IPS DF 6.9 (cell line): ENCODE results near the gene IGF2BP2.

Source experiments
- DNase-seq: peaks from one replicate; pipeline ENCODE4 v3.0.0-alpha.2; 2013; ENCODE audit warnings: low read depth, low spot score
- H3K27ac ChIP-seq: one replicate; pipeline ENCODE4 v1.5.1; 2013; ENCODE audit warnings: low read length, control low read depth
- H3K27me3 ChIP-seq: 2 replicates; pipeline ENCODE4 v1.6.1; 2013; ENCODE audit warnings: mild to moderate bottlenecking, low read length; ENCODE audit not compliant: control insufficient read depth, insufficient read depth
- H3K36me3 ChIP-seq: 2 replicates; pipeline ENCODE4 v1.6.1; 2013; ENCODE audit warnings: low read length; ENCODE audit not compliant: control insufficient read depth, insufficient read depth
- H3K4me1 ChIP-seq: 2 replicates; pipeline ENCODE4 v1.6.1; 2013; ENCODE audit warnings: low read length; ENCODE audit not compliant: control insufficient read depth, insufficient read depth
- H3K4me3 ChIP-seq: 2 replicates; pipeline ENCODE4 v1.5.1; 2013; ENCODE audit warnings: mild to moderate bottlenecking, low read length
- H3K9me3 ChIP-seq: 2 replicates; pipeline ENCODE4 v1.6.1; 2013; ENCODE audit warnings: low read length, inconsistent platforms; ENCODE audit not compliant: control insufficient read depth, insufficient read depth
- WGBS: extraction: QIAGEN DNeasy Blood & Tissue Kit; methylation state at CpG from one replicate; pipeline ENCODE4 v1.1.7; 2013; ENCODE audit warnings: mixed read lengths, missing lambda C conversion rate; ENCODE audit not compliant: insufficient read length, insufficient coverage; 5-methylcytosine and 5-hydroxymethylcytosine counted together

IGF2BP2 gene

DNA sequence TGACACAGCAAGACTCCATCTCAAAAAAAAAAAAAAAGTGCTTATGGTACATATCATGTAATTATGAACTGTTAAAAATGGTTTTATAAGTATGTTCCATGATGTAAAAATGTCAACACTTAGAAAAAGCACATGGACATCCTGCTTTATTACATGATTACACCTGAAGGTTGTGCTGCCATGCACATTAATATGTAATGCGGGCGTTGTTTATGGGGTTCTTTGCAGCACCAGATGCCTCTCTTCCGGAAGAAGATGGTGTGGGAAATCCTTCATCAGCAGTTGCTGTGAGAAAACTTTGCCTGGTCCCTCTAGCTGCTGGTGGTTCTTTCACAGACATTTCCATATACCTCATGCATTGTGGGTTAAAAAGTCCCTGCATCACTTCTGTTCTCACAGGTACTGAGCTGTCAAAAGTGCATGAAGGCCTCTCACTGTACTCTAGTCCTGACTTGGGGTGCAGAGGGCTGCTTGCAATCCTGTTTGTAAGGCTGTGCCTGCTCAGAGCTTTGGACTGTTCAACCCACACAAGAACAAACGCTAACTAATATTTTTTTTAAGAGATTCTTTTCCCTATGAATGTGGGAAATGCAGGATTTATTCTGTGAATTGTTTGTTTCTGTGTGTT is 195.2 kb downstream of the IGF2BP2 start:
- DNase-seq, result no peak

DNA sequence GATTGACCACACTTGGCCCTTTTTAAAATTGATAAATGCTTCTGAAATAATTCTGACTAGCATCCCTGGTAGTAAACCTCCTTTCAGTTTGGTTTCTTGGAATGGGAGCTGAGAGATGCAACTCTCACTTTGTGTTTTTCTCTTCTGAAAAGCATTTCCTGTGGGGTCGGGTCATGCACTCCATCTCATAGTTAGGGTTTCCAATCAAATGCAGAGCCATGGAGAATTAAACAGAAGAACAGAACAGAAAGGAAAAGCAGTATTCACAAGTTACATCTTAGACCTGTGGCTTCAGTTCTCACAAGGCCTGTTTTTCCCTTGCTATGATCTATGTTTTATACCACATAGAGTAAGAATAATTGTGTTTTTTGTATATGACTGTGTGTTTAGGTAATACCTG is 199.1 kb downstream of the IGF2BP2 start:
- Histone ChIP-seq H3K27ac (no peak overlapping the region), H3K27me3 (no peaks in the 10 kb centered on the region), H3K9me3 (no peaks in the 10 kb centered on the region), H3K36me3 (peaks cover 9% of the 10 kb centered on the region; the same call in 1 of the 2 replicates), H3K4me3 (no peak overlapping the region), H3K4me1 (no peaks in the 10 kb centered on the region)
- no peak for DNase-seq
- no CpG with 5 or more reads among the region's 1 CpG for WGBS

More for the DNA sequence above, 195.2 kb downstream of the IGF2BP2 start:
- H3K4me3 ChIP-seq, result no peak overlapping the region
- no CpG with 5 or more reads among the region's 4 CpGs for WGBS
- H3K36me3 ChIP-seq, result peaks cover 13% of the 10 kb centered on the region; the same call in 1 of the 2 replicates
- no peaks in the 10 kb centered on the region for H3K4me1 ChIP-seq
- H3K9me3 ChIP-seq, result no peaks in the 10 kb centered on the region
- H3K27ac ChIP-seq, result no peak overlapping the region
- H3K27me3 ChIP-seq, result no peaks in the 10 kb centered on the region

DNA sequence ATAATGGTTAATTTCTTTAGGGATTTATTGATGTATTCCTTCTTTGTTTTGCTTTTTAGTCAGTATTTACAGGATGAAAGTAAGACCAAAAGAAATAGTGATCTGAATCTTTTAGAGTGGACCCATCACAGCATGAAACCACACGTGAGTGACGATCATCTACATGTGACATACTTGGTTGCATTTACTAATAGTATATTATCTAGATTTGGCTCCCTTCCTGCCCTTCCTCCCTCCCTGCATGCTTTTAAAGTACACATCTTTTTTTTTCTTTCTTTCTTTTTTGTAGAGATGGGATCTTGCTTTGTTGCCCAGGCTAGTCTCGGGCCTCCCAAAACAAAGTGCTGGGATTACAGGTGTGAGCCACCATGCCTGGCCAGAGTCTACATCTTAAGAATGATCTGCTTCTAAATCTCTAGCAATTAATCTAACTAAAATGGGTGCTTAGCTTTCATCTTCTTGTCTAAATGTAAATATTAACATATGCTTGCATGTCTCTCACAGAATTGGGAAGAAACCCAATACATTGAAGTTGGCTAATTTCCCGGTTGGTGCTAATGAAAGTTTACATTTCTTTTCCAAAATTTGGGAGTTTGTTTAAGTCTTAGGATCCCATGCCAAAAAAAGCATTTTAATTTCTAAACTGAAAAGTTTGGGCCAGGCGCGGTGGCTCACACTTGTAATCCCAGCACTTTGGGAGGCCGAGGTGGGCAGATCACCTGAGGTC is 200.7 kb downstream of the IGF2BP2 start:
- no peaks in the 10 kb centered on the region for H3K4me1 ChIP-seq
- no peak for DNase-seq
- peaks cover 4% of the 10 kb centered on the region; the same call in 1 of the 2 replicates for H3K36me3 ChIP-seq
- WGBS, result no CpG with 5 or more reads among the region's 7 CpGs
- no peaks in the 10 kb centered on the region for H3K9me3 ChIP-seq
- no peak overlapping the region for H3K27ac ChIP-seq
- no peak overlapping the region for H3K4me3 ChIP-seq
- H3K27me3 ChIP-seq, result no peaks in the 10 kb centered on the region

DNA sequence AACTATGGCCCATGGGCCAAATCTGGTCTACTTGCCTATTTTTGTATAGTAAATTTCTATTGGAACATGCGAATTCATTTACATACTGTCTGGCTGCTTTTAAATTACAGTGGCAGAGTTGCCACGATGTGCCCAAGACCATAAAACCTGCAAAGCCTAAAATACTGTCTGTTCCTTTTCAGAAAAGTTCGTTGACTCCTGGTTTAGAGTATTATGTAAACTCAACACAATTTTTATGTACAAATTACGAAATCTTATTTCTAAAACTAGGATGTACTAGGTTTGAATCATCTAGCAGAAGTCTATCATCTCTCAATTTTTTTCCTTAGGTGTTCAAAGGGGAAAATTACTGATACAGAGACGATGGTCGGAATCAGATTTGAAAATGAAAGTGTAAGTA is 211.8 kb downstream of the IGF2BP2 start:
- WGBS, result no CpG with 5 or more reads among the region's 6 CpGs
- DNase-seq, result no peak
- Histone ChIP-seq H3K4me3 (no peak overlapping the region), H3K27ac (no peak overlapping the region), H3K36me3 (peaks cover 11% of the 10 kb centered on the region; the same call in 1 of the 2 replicates), H3K27me3 (no peaks in the 10 kb centered on the region), H3K4me1 (no peaks in the 10 kb centered on the region), H3K9me3 (no peaks in the 10 kb centered on the region)

DNA sequence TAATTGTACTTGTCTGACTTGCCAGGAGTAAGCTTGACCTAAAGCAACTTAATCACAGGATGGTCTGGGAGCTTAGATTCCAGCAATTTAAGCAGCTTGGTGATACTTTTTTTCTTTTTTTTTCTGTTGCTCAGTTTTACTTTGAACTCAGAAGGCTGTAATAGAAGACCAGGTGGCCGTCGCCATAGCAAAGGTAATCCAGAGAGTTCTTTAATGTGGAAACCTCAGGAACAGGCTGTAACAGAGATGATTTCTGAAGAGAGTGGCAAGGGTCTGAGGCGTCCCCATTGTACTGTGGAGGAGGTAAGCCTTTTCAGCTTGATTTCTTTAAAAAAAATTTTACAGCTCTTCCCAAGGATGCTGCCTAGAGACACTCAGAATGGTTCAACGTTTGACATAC is 218.6 kb downstream of the IGF2BP2 start:
- WGBS, result no CpG with 5 or more reads among the region's 4 CpGs
- Histone ChIP-seq H3K4me1 (no peaks in the 10 kb centered on the region), H3K27ac (no peak overlapping the region), H3K9me3 (no peaks in the 10 kb centered on the region), H3K27me3 (no peaks in the 10 kb centered on the region), H3K36me3 (peaks cover 11% of the 10 kb centered on the region; the same call in 1 of the 2 replicates), H3K4me3 (no peak overlapping the region)
- DNase-seq, result no peak

DNA sequence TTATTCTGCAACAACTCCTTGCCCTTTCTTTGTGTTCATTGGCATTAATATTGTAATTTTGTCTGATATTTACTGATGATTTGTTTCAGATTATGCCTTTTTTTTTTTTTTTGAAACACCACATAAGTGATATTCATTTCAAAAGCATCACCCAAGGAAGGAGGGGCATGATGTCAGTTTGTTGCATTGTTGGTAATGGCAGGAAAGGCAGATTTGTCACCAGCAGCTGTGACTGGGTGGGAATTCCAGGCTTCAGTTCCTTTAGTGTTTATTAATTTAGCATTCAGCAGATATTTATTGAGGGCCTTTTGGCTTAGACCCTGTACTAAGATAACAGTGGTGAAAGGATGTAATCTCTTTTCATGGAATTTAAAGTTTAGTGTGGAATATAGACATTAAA is 219.3 kb downstream of the IGF2BP2 start:
- Histone ChIP-seq H3K27ac (no peak overlapping the region), H3K27me3 (no peaks in the 10 kb centered on the region), H3K4me1 (no peaks in the 10 kb centered on the region), H3K9me3 (no peaks in the 10 kb centered on the region), H3K4me3 (no peak overlapping the region), H3K36me3 (peaks cover 11% of the 10 kb centered on the region; the same call in 1 of the 2 replicates)
- no peak for DNase-seq

DNA sequence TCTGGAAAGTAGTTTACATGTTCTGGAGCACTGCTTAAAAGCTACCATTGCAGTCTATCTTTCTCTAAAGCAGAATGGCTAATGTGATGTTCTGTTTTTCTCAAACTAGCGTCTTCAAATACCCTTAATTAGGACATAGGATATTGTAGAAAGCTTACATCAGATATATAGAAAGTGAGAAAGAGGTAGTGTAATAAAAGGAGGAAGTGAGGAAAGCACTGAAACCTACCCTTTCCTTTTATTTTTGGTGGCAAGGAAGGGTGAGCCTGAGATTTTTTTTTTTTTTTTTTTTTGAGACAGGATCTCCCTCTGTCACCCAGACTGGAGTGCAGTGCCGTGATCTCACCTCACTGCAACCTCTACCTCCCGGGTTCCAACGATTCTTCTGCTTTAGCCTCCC is 229.3 kb downstream of the IGF2BP2 start:
- H3K36me3 ChIP-seq, result peaks cover 3% of the 10 kb centered on the region; the same call in 1 of the 2 replicates
- no peaks in the 10 kb centered on the region for H3K4me1 ChIP-seq
- H3K27me3 ChIP-seq, result no peaks in the 10 kb centered on the region
- H3K4me3 ChIP-seq, result no peak overlapping the region
- DNase-seq, result no peak
- H3K27ac ChIP-seq, result no peak overlapping the region
- H3K9me3 ChIP-seq, result no peaks in the 10 kb centered on the region
- no CpG with 5 or more reads among the region's 4 CpGs for WGBS

DNA sequence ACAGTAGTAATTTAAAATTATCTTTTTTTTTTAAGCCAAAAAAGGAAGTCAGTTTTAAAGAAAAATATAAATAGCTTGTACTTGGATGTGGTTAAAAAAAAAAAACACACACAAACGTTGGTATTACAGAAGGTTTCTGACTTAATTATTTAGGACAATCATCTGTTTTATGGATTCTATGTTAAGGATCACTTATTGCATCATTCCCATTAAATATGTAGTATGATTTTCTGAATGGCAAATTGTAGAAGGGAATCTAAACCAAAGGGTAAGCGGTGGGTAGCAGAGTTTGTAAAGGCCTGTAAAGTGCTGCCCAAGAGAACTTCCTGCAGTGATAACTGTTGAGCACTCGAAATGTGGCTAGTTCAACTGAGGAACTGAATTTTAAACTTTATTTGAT is 230.8 kb downstream of the IGF2BP2 start:
- Histone ChIP-seq H3K4me3 (no peak overlapping the region), H3K36me3 (no peaks in the 10 kb centered on the region; the same call in 1 of the 2 replicates), H3K9me3 (no peaks in the 10 kb centered on the region), H3K27me3 (no peaks in the 10 kb centered on the region), H3K27ac (no peak overlapping the region), H3K4me1 (no peaks in the 10 kb centered on the region)
- no CpG with 5 or more reads among the region's 3 CpGs for WGBS
- DNase-seq, result no peak
